ENCODE data around the gene FRMD4A. TPM values are rescaled to one million over a fixed set of nuclear protein-coding genes. Genes with fewer than 3 reads are reported as not detected.
A peak's percentile ranks its signal among the peaks of the same experiment; 100 is the strongest.

FRMD4A gene
- total and polyA plus RNA-seq, 10 of the 15 experiments (the other 5 are each of a cell fraction or from before 2014, with no cell fraction given): 17.8 to 75.2 (median 39.1) TPM

DNA sequence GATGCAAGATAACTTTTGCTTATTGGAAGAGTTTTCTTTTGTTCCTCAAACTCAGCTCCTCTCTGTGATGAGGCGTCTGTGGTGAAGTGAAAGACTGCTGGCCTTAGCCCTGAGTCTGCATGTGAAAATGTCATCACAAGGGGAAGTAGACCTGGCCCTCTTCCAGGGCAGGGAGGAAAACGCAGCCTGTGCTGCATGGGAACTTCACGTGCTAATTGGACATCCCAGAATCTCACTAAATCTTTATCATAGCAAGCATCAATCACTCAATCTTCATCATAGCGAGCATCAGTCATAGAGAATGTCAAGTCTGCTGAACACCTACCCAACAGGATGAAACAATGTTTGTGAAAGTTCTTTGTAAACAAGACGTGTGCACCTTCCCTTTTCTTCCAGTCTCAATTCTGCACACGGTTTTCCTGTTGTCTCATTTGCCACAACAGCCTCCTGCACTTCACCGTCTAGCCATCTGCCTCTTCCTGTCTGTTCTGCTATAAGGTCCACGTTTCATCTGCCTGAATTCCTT, 314.6 kb downstream of the FRMD4A start (continued):
- TF ChIP-seq, protein P1, sequence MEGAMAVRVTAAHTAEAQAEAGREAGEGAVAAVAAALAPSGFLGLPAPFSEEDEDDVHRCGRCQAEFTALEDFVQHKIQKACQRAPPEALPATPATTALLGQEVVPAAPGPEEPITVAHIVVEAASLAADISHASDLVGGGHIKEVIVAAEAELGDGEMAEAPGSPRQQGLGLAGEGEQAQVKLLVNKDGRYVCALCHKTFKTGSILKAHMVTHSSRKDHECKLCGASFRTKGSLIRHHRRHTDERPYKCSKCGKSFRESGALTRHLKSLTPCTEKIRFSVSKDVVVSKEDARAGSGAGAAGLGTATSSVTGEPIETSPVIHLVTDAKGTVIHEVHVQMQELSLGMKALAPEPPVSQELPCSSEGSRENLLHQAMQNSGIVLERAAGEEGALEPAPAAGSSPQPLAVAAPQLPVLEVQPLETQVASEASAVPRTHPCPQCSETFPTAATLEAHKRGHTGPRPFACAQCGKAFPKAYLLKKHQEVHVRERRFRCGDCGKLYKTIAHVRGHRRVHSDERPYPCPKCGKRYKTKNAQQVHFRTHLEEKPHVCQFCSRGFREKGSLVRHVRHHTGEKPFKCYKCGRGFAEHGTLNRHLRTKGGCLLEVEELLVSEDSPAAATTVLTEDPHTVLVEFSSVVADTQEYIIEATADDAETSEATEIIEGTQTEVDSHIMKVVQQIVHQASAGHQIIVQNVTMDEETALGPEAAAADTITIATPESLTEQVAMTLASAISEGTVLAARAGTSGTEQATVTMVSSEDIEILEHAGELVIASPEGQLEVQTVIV (IDR thresholded peaks at IDR 0.05; ENCODE audit: borderline replicate concordance, partially characterized antibody): no peak
- TF ChIP-seq GATAD2B (conservative IDR thresholded peaks at IDR 0.05; ENCODE audit: low read depth) (0 out of 2 replicates have a peak, but pooled peaks have one; percentile 33), NR2C2 (IDR thresholded peaks at IDR 0.05; ENCODE audit: borderline replicate concordance, control insufficient read depth, insufficient read length, low read depth) (no peak), ZNF217 (IDR thresholded peaks at IDR 0.05) (no peak), PAX8 (IDR thresholded peaks at IDR 0.05) (no peak), IRF4 (IDR thresholded peaks at IDR 0.05; ENCODE audit: low read depth, low read length) (no peak), SREBF2 (IDR thresholded peaks at IDR 0.05; ENCODE audit: low read length) (no peak), NR2C1 (IDR thresholded peaks at IDR 0.05) (no peak), NFIC (IDR thresholded peaks at IDR 0.05; ENCODE audit: low read depth, low read length) (no peak), RUNX3 (IDR thresholded peaks at IDR 0.05; ENCODE audit: low read length) (no peak), NBN (IDR thresholded peaks at IDR 0.05) (peak; percentile 64; the same call in 1 of the 2 replicates), POLR2AphosphoS2 (IDR thresholded peaks at IDR 0.05; ENCODE audit: low read depth, low read length) (no peak), BCL11A (IDR thresholded peaks at IDR 0.05; ENCODE audit: low read depth, low read length) (0 out of 2 replicates have a peak, but pooled peaks have one; percentile 17), DPF2 (IDR thresholded peaks at IDR 0.05) (no peak; the same call in 1 of the 2 replicates)
- TF ChIP-seq, protein P2, sequence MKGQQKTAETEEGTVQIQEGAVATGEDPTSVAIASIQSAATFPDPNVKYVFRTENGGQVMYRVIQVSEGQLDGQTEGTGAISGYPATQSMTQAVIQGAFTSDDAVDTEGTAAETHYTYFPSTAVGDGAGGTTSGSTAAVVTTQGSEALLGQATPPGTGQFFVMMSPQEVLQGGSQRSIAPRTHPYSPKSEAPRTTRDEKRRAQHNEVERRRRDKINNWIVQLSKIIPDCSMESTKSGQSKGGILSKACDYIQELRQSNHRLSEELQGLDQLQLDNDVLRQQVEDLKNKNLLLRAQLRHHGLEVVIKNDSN (IDR thresholded peaks at IDR 0.05; ENCODE audit: borderline replicate concordance, extremely low read length, insufficient read depth, low read depth, low read length): no peak
- TF ChIP-seq, protein P3, sequence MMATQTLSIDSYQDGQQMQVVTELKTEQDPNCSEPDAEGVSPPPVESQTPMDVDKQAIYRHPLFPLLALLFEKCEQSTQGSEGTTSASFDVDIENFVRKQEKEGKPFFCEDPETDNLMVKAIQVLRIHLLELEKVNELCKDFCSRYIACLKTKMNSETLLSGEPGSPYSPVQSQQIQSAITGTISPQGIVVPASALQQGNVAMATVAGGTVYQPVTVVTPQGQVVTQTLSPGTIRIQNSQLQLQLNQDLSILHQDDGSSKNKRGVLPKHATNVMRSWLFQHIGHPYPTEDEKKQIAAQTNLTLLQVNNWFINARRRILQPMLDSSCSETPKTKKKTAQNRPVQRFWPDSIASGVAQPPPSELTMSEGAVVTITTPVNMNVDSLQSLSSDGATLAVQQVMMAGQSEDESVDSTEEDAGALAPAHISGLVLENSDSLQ (IDR thresholded peaks at IDR 0.05): peak; percentile 79
- TF ChIP-seq, protein P4, sequence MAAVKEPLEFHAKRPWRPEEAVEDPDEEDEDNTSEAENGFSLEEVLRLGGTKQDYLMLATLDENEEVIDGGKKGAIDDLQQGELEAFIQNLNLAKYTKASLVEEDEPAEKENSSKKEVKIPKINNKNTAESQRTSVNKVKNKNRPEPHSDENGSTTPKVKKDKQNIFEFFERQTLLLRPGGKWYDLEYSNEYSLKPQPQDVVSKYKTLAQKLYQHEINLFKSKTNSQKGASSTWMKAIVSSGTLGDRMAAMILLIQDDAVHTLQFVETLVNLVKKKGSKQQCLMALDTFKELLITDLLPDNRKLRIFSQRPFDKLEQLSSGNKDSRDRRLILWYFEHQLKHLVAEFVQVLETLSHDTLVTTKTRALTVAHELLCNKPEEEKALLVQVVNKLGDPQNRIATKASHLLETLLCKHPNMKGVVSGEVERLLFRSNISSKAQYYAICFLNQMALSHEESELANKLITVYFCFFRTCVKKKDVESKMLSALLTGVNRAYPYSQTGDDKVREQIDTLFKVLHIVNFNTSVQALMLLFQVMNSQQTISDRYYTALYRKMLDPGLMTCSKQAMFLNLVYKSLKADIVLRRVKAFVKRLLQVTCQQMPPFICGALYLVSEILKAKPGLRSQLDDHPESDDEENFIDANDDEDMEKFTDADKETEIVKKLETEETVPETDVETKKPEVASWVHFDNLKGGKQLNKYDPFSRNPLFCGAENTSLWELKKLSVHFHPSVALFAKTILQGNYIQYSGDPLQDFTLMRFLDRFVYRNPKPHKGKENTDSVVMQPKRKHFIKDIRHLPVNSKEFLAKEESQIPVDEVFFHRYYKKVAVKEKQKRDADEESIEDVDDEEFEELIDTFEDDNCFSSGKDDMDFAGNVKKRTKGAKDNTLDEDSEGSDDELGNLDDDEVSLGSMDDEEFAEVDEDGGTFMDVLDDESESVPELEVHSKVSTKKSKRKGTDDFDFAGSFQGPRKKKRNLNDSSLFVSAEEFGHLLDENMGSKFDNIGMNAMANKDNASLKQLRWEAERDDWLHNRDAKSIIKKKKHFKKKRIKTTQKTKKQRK (IDR thresholded peaks at IDR 0.05; ENCODE audit: low read depth, low read length): no peak
- TF ChIP-seq, protein P5, sequence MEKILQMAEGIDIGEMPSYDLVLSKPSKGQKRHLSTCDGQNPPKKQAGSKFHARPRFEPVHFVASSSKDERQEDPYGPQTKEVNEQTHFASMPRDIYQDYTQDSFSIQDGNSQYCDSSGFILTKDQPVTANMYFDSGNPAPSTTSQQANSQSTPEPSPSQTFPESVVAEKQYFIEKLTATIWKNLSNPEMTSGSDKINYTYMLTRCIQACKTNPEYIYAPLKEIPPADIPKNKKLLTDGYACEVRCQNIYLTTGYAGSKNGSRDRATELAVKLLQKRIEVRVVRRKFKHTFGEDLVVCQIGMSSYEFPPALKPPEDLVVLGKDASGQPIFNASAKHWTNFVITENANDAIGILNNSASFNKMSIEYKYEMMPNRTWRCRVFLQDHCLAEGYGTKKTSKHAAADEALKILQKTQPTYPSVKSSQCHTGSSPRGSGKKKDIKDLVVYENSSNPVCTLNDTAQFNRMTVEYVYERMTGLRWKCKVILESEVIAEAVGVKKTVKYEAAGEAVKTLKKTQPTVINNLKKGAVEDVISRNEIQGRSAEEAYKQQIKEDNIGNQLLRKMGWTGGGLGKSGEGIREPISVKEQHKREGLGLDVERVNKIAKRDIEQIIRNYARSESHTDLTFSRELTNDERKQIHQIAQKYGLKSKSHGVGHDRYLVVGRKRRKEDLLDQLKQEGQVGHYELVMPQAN (conservative IDR thresholded peaks at IDR 0.05): no peak

Measured in GM12878 (cell line).